ENCODE results near the gene SLIT1.
"Not testable (repeated sequence)": the region's sequence is repeated elsewhere in the genome, so short reads cannot be mapped to it uniquely, and the experiment has no call there.

SLIT1 gene

DNA sequence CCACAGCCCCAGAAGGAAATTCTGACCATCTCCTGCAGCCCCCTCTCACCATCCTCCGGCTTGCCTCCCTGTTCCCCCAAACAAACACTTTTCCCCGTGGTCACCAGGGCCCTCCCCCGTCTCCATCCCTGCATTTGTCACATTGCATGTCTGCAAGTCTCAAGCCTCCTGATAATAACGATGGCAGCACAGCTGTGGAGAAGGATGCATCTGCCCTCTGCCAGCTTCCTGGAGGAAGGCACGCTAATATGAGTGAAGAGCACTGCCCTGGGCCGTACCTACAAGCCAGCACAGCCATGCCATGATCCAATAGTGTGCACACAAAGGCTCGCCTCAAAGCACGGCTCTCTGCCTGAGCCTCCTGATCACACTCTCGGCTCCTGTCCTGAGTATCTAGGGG lies 98.5 kb downstream of the SLIT1 start:
- no peaks in the 10 kb centered on the region for H3K36me3 ChIP-seq (replicated peaks)
- H3K27me3 ChIP-seq (replicated peaks) = peaks cover 3% of the 10 kb centered on the region

DNA sequence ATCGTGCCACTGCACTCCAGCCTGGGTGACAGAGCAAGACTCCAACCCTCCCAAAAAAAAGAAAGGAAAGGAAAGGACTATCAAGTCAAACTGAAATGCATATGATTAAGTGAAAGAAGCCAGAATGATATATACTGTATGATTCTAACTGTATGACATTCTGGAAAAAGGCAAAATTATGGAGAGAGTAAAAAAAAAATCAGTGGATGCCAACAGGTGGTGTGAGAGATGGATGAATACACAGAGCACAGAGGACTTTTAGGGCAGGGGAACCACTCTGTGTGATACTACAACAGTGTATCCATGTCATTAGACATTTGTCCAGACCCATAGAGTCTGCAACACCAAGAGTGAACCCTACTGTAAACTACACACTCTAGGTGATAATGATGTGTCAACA lies 99.2 kb downstream of the SLIT1 start:
- TF ChIP-seq, protein P1, sequence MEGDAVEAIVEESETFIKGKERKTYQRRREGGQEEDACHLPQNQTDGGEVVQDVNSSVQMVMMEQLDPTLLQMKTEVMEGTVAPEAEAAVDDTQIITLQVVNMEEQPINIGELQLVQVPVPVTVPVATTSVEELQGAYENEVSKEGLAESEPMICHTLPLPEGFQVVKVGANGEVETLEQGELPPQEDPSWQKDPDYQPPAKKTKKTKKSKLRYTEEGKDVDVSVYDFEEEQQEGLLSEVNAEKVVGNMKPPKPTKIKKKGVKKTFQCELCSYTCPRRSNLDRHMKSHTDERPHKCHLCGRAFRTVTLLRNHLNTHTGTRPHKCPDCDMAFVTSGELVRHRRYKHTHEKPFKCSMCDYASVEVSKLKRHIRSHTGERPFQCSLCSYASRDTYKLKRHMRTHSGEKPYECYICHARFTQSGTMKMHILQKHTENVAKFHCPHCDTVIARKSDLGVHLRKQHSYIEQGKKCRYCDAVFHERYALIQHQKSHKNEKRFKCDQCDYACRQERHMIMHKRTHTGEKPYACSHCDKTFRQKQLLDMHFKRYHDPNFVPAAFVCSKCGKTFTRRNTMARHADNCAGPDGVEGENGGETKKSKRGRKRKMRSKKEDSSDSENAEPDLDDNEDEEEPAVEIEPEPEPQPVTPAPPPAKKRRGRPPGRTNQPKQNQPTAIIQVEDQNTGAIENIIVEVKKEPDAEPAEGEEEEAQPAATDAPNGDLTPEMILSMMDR (IDR thresholded peaks at IDR 0.05; ENCODE audit: low read depth, low read length, missing control alignments) = no peak
- in situ Hi-C loops (cut with HindIII; ENCODE audit: low pct_ligation_motif_present, low sequenced_read_pairs) = no loop called here
- H3K27ac ChIP-seq = no peak overlapping the region

More for the DNA sequence above, 98.5 kb downstream of the SLIT1 start:
- H3K4me3 ChIP-seq (ENCODE audit: low read depth, low read length) = no peak overlapping the region
- no peak overlapping the region for H3K27ac ChIP-seq
- TF ChIP-seq, protein P1 (IDR thresholded peaks at IDR 0.05; ENCODE audit: low read depth, low read length, missing control alignments) = no peak
- in situ Hi-C loops (cut with HindIII; ENCODE audit: low pct_ligation_motif_present, low sequenced_read_pairs) = no loop called here
- DNase-seq = no peak

DNA sequence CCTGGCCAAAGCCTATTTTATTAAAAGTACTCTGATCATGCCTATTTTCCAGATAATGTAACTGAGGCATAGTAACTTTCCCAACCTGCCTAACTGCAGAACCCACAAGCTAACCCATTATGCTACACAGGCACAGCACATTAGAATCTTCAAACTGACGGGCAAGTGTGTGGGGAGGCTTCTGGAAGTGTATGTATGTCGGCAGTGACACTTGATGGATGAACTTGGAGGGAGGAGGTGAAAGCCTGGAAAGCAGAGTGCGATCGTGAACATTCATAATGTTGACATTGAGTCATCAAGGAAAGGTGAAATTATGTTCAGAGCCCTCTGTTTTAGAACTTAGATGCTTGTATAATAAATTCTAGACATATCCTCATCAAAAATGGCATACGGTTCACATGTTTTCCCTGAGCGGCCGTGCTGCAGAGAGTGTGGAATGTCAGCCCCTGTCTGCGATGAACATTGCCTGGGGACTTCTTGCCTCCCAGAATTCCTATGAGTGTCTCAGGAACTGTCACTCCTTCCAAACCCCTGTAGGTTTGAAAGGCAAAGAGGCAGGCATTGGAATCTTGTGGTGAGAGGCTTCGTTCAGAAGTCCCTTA lies 102.4 kb downstream of the SLIT1 start:
- no peaks in the 10 kb centered on the region for H3K36me3 ChIP-seq (replicated peaks)
- H3K27ac ChIP-seq = no peak overlapping the region
- no peak for DNase-seq
- no peak overlapping the region for H3K4me3 ChIP-seq (ENCODE audit: low read depth, low read length)
- TF ChIP-seq, protein P1 (IDR thresholded peaks at IDR 0.05; ENCODE audit: low read depth, low read length, missing control alignments) = no peak
- no peaks in the 10 kb centered on the region for H3K27me3 ChIP-seq (replicated peaks)
- in situ Hi-C loops (cut with HindIII; ENCODE audit: low pct_ligation_motif_present, low sequenced_read_pairs) = no loop called here

More for the DNA sequence above, 99.2 kb downstream of the SLIT1 start:
- Histone ChIP-seq H3K27me3 (replicated peaks) (peaks cover 3% of the 10 kb centered on the region), H3K36me3 (replicated peaks) (no peaks in the 10 kb centered on the region), H3K4me3 (ENCODE audit: low read depth, low read length) (no peak overlapping the region)
- no peak for DNase-seq

DNA sequence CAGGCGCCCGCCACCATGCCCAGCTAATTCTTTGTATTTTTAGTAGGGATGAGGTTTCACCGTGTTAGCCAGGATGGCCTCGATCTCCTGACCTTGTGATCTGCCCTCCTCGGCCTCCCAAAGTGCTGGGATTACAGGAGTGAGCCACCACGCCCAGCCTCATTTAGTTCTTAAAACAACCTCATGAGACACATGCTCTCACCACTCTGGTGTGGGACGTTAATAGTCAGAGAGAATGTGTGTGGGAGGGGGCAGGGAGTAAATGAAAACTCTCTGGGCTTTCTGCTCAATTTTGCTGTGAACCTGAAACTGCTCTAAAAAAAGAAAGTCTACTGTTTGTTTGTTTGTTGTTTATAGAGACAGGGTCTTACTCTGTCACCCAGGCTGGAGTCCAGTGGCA lies 103.2 kb downstream of the SLIT1 start:
- H3K36me3 ChIP-seq (replicated peaks); in situ Hi-C loops (cut with HindIII; ENCODE audit: low pct_ligation_motif_present, low sequenced_read_pairs); H3K27me3 ChIP-seq (replicated peaks); H3K4me3 ChIP-seq (ENCODE audit: low read depth, low read length); H3K27ac ChIP-seq; DNase-seq: not testable (repeated sequence)

DNA sequence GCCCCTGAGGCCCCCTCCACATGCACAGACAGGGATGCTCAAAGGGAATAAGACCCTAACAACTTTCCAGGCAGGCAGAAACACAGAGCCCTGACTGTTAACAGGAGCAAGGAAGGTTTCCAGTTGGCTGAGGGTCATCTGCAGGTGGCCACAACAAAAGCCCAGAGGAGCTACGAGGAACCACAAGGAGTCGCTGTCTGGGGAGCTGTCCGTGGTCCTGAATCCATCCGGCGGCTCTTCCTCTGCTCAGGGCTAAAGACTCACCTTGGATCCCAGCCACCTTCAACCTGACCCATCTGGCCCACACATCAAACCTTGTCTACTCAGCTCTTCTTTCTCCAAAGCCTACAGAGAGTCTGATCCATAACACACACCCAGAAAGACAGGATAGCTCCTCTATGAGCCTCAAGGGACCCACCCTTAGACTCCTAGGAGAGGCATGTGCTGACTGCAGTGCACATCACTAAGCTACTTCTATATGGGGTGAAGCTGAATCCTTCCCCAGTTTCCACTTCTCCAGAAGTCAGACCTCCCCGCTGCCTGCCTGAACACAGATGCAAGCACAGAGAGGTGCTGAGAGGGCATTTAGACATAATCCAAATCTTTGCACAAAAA lies 104.0 kb downstream of the SLIT1 start:
- in situ Hi-C loops (cut with HindIII; ENCODE audit: low pct_ligation_motif_present, low sequenced_read_pairs) = no loop called here
- TF ChIP-seq, protein P1 (IDR thresholded peaks at IDR 0.05; ENCODE audit: low read depth, low read length, missing control alignments) = peak; percentile 98
- H3K36me3 ChIP-seq (replicated peaks) = no peaks in the 10 kb centered on the region
- H3K27me3 ChIP-seq (replicated peaks) = no peaks in the 10 kb centered on the region
- peak; percentile 32 for DNase-seq
- H3K27ac ChIP-seq = no peak overlapping the region
- no peak overlapping the region for H3K4me3 ChIP-seq (ENCODE audit: low read depth, low read length)

DNA sequence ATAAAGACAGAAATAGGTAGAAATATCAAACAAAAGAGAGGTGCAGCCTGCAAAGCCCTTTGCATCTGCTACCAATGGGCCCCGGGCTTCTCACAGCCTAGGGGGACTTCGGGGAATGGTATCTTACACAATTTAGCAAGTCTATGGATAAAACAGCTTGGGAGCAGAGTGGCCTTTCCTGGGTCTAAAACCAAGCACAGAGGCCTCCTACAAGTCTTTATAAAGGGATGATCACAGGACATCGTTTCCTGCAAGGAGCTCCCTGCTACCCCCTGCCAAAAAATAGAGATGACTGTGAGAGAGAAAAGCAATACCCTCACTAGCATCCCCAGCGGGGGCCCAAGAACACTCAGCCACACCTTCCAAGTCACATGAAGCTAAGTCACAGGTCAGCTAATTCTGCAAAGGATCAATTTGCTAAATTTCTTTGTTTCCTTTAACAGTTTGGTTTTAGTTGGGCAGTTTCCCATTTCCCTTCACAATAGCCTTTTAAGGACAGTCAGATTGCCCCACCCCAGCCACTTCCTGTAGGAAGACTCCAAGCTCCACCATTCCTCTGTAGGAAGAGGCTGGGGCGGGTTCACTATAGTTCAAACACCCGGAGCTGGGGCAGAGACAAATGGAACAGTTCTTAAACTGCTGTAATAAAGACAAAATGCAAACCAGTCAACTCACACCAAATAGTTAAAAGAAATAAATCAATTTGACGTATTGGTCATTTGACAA lies 105.5 kb downstream of the SLIT1 start:
- H3K27ac ChIP-seq = no peak overlapping the region
- no peaks in the 10 kb centered on the region for H3K36me3 ChIP-seq (replicated peaks)
- no peak overlapping the region for H3K4me3 ChIP-seq (ENCODE audit: low read depth, low read length)
- TF ChIP-seq, protein P1 (IDR thresholded peaks at IDR 0.05; ENCODE audit: low read depth, low read length, missing control alignments) = no peak
- in situ Hi-C loops (cut with HindIII; ENCODE audit: low pct_ligation_motif_present, low sequenced_read_pairs) = no loop called here
- H3K27me3 ChIP-seq (replicated peaks) = no peaks in the 10 kb centered on the region
- no peak for DNase-seq

Measured in brain microvascular endothelial cell (primary cell).